ENCODE data around the gene GMPPA.
A peak's percentile ranks its signal among the peaks of the same experiment; 100 is the strongest.

GMPPA gene

DNA sequence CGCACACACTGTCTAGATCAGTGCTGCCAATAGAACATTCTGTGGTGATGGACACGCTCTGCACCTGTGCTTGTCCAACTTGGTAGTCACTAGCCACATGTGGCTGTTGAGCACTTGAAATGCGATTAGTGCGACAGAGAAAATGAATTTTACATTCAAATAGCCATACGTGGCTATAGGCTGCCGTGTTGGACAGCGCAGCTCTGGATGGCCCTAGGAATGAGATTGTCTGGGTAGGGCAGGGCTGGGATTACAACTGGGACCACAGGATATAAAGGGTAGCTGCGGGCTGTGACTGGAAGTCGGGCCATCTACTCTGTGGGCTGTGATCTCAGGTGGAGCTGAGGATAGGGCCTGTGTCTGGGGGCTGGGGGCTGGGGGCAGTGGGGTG, 20.8 kb downstream of the GMPPA start:
- in situ Hi-C loops (cut with HindIII; ENCODE audit: low sequenced_read_pairs) = no loop called here
- no peak for TF ChIP-seq CTCF (IDR thresholded peaks at IDR 0.05; ENCODE audit: low read depth, low read length)
- no peak overlapping the region for H3K4me3 ChIP-seq (ENCODE audit: low read depth, low read length)
- DNase-seq (ENCODE audit: low read depth, low spot score) = no peak

GRCh38 chr2:219520079-219520478, 21.4 kb downstream of the GMPPA start:
- no peak overlapping the region for H3K4me3 ChIP-seq (ENCODE audit: low read depth, low read length)
- in situ Hi-C loops (cut with HindIII; ENCODE audit: low sequenced_read_pairs) = no loop called here
- no peak for DNase-seq (ENCODE audit: low read depth, low spot score)
- TF ChIP-seq CTCF (IDR thresholded peaks at IDR 0.05; ENCODE audit: low read depth, low read length) = no peak

DNA sequence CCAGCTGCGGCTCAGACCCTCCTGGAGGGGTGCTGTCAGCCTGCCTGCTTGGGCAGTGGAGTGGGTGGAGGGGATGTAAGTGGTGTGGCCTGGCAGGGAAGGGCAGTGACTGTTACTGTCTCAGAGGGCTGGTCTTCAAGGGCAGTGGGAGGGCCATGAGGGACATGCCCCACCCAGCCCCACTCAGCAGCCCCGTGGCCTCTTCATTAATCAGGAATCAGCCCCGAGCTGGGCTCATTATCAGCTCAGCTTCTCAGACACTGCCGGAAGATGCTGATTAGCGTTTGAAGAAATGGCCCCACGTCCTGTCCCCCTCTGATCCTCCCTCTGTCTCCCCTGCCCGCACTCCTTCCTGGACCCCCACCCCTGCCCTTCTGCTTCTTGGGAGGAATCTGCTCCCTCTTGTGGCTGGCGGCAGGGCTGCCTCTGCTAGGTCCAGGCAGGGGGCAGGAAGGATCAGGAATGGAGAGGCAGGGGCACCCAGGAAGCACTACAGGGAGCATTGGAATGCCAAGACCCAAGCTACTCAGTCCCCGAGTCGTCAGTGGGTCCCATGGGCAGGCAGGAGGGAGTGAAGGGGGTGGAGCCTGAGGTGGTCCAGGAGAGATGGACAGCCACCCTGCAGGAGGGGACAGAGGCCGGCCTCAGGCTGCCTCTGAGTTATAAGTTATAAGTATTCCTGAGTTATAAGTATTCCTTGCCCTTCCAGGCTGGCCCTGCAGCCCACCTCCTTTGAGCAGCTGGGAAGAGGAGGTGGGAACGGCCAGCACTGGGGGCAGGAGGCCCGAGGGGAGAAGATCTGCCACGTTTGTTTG, 22.6 kb downstream of the GMPPA start:
- peak; percentile 92 for TF ChIP-seq CTCF (IDR thresholded peaks at IDR 0.05; ENCODE audit: low read depth, low read length)
- DNase-seq (ENCODE audit: low read depth, low spot score) = peak; percentile 36
- in situ Hi-C loops (cut with HindIII; ENCODE audit: low sequenced_read_pairs) = no loop called here
- H3K4me3 ChIP-seq (ENCODE audit: low read depth, low read length) = no peak overlapping the region

GRCh38 chr2:219522111-219523030, 23.7 kb downstream of the GMPPA start:
- TF ChIP-seq CTCF (IDR thresholded peaks at IDR 0.05; ENCODE audit: low read depth, low read length) = peak; percentile 1
- DNase-seq (ENCODE audit: low read depth, low spot score) = peak; percentile 56
- peak overlapping the region; percentile 5 for H3K4me3 ChIP-seq (ENCODE audit: low read depth, low read length)
- in situ Hi-C loops (cut with HindIII; ENCODE audit: low sequenced_read_pairs) = no loop called here

GRCh38 chr2:219523031-219523671, 24.5 kb downstream of the GMPPA start:
- DNase-seq (ENCODE audit: low read depth, low spot score) = no peak
- no peak overlapping the region for H3K4me3 ChIP-seq (ENCODE audit: low read depth, low read length)
- in situ Hi-C loops (cut with HindIII; ENCODE audit: low sequenced_read_pairs) = no loop called here
- TF ChIP-seq CTCF (IDR thresholded peaks at IDR 0.05; ENCODE audit: low read depth, low read length) = peak; percentile 8

DNA sequence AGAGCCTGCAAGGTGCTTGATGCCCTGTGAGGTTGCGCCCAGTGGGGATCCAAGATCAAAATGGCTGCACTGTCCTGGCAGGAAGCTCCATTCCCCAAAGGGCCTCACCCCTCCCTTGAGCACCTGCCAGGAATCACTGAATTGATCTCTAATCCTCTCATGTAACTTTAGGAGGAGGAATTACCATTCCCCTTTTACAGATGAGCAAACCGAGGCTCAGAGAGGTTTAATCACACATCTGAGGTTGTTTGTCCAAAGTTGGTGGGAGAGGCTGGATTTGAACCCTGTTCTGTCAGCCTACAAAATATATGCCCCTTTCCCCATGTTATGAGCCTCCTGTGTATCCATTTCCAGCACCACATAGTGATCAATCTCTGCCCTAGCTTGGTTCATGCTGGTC, 26.1 kb downstream of the GMPPA start:
- DNase-seq (ENCODE audit: low read depth, low spot score) = no peak
- in situ Hi-C loops (cut with HindIII; ENCODE audit: low sequenced_read_pairs) = no loop called here

More for the DNA sequence above, 26.1 kb downstream of the GMPPA start:
- H3K4me3 ChIP-seq (ENCODE audit: low read depth, low read length) = no peak overlapping the region
- TF ChIP-seq CTCF (IDR thresholded peaks at IDR 0.05; ENCODE audit: low read depth, low read length) = no peak
